Cardiac muscle cell (in vitro differentiated cells and primary cell): ENCODE measurements around the gene TMEM240. TPM values are rescaled to one million over a fixed set of nuclear protein-coding genes. Genes with fewer than 3 reads are reported as not detected.
A peak's percentile ranks its signal among the peaks of the same experiment; 100 is the strongest.
"Not testable (repeated sequence)": the region's sequence is repeated elsewhere in the genome, so short reads cannot be mapped to it uniquely, and the experiment has no call there.

Experiments
- DNase-seq, 2 donors: peaks; one replicate each; pipeline versions ENCODE4 v3.0.0 to v3.0.0-alpha.2; 2010 to 2017; ENCODE audit warnings: low read depth in 1 of 2, low spot score in 1 of 2
- H3K27ac ChIP-seq: fragments of 200-600 bp; sonication (generic); 2 replicates; pipeline ENCODE4 v1.5.1; 2016
- H3K27me3 ChIP-seq: fragments of 200-600 bp; sonication (generic); 2 replicates; pipeline ENCODE4 v1.6.0; 2016; ENCODE audit warnings: control low read depth
- H3K36me3 ChIP-seq: fragments of 200-600 bp; sonication (generic); 2 replicates; pipeline ENCODE4 v1.5.1; 2016; ENCODE audit warnings: control low read depth
- H3K4me1 ChIP-seq: fragments of 200-600 bp; sonication (generic); 2 replicates; pipeline ENCODE4 v1.8.1; 2017; ENCODE audit warnings: low read depth, mild to moderate bottlenecking, mixed run types
- H3K4me3 ChIP-seq: fragments of 200-600 bp; sonication (generic); 2 replicates; pipeline ENCODE4 v1.5.1; 2016; ENCODE audit warnings: mild to moderate bottlenecking
- H3K9me3 ChIP-seq: fragments of 200-600 bp; sonication (generic); 2 replicates; pipeline ENCODE4 v1.5.1; 2017; ENCODE audit warnings: low read depth, mild to moderate bottlenecking, control low read depth
- polyA plus RNA-seq: library from polyadenylated mRNA; unstranded; fragments of >200 nt; fragmentation: Nextera tagmentation; extraction: Ambion mirVana; gene quantifications from 2 replicates; pipeline ENCODE4 v1.2.1, GENCODE V29; 2016
- total RNA-seq: library from RNA; depleted of rRNA; stranded (reverse); fragments of >200 nt; gene quantifications from 2 replicates; pipeline ENCODE4 v1.2.3, GENCODE V29; 2016
- TF ChIP-seq, protein P1 (sequence below): IDR thresholded peaks from 2 replicates; pipeline ENCODE4 v1.5.1; 2012; ENCODE audit warnings: low read depth, mild to moderate bottlenecking, low read length

The TMEM240 gene
- total and polyA plus RNA-seq, 2 experiments from 2014 or later, result 6.2 to 26.0 TPM

DNA sequence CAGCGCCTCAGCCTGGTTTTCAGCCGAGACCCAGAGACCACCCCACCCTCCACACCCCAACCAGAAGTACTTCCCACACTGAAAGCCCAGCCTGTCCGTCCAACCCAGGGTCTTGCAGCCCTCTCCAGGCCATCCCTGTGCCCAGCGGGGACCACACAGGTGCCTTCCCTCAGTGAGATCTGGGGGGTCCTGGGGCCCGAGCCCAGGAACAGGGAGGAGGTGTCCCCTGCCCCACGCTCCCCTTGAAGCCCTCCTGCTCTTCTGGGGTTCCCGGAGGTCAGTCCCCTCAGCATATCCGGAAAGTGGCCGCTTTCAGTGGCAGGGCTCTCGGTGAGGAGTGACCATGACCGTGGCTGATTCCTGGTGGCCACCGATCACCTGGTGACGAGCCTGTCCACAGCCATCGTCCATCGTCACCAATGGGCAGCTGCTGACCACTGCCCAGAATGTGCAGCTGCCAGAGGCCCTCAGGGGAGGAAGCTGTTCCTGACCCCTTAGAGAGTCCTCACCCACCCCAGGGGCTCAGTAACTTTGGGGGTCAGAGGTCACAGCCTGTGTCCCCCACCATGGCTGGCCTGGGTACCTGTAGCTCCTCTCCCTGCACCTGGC is 3.4 kb downstream of the TMEM240 start:
- peaks cover 22% of the 10 kb centered on the region for H3K4me1 ChIP-seq
- H3K27ac ChIP-seq, result peak overlapping the region; percentile 82
- peaks cover 6% of the 10 kb centered on the region for H3K36me3 ChIP-seq
- no peaks in the 10 kb centered on the region for H3K27me3 ChIP-seq
- TF ChIP-seq, protein P1, sequence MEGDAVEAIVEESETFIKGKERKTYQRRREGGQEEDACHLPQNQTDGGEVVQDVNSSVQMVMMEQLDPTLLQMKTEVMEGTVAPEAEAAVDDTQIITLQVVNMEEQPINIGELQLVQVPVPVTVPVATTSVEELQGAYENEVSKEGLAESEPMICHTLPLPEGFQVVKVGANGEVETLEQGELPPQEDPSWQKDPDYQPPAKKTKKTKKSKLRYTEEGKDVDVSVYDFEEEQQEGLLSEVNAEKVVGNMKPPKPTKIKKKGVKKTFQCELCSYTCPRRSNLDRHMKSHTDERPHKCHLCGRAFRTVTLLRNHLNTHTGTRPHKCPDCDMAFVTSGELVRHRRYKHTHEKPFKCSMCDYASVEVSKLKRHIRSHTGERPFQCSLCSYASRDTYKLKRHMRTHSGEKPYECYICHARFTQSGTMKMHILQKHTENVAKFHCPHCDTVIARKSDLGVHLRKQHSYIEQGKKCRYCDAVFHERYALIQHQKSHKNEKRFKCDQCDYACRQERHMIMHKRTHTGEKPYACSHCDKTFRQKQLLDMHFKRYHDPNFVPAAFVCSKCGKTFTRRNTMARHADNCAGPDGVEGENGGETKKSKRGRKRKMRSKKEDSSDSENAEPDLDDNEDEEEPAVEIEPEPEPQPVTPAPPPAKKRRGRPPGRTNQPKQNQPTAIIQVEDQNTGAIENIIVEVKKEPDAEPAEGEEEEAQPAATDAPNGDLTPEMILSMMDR, result no peak
- H3K4me3 ChIP-seq, result no peak overlapping the region
- DNase-seq, result no peak
- H3K9me3 ChIP-seq, result no peaks in the 10 kb centered on the region

DNA sequence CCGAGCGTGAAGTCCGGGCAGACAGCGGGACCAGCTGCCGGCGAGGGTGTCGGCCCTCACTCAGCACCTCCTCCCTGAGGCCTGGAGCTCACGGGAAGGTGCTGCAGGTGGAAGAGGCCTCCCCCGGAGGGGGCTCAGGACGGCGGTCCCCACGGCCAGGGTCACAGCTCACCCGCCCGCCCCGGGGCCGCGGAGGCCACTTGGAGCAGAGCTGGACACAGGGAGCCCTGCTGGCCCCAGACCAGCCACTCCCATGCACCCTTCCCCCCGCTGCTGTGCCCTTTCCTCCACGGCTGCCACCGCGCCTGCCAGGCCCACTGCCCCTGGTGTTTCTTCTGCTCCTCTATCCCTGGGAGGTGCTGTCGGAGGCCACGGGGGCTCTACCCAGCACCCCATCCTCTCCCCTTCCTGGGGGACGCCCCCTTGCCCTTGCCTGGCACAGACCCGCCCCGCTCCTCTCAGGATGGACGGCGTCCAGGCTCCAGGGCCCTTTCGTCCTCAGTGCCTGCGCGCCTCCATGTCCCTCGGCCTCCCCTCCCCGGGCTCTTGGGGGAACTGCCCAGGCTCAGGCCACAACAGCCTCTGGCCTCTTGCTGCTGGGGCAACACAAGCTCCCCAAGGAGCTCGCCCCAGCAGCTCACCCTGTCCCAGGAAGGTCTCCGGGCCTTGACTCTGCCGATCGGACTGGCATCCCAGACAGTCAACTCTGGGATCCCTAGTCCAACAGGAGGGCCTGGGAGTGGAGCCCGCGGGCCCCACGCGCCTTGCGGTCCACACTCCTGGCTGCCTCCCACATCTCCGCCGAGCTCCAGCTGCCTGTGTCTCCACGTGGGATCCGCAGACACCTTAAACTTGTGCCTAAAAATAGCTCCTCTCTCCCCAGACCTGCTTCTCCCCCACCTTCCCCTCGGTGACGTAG is 4.1 kb downstream of the TMEM240 start:
- H3K27ac ChIP-seq, result peak overlapping the region; percentile 82
- peaks cover 22% of the 10 kb centered on the region for H3K4me1 ChIP-seq
- peak in 1 of 2 donors; percentile 48 for DNase-seq
- TF ChIP-seq, protein P1, result no peak
- no peaks in the 10 kb centered on the region for H3K9me3 ChIP-seq
- no peak overlapping the region for H3K4me3 ChIP-seq
- no peaks in the 10 kb centered on the region for H3K27me3 ChIP-seq
- peaks cover under 1% of the 10 kb centered on the region for H3K36me3 ChIP-seq

DNA sequence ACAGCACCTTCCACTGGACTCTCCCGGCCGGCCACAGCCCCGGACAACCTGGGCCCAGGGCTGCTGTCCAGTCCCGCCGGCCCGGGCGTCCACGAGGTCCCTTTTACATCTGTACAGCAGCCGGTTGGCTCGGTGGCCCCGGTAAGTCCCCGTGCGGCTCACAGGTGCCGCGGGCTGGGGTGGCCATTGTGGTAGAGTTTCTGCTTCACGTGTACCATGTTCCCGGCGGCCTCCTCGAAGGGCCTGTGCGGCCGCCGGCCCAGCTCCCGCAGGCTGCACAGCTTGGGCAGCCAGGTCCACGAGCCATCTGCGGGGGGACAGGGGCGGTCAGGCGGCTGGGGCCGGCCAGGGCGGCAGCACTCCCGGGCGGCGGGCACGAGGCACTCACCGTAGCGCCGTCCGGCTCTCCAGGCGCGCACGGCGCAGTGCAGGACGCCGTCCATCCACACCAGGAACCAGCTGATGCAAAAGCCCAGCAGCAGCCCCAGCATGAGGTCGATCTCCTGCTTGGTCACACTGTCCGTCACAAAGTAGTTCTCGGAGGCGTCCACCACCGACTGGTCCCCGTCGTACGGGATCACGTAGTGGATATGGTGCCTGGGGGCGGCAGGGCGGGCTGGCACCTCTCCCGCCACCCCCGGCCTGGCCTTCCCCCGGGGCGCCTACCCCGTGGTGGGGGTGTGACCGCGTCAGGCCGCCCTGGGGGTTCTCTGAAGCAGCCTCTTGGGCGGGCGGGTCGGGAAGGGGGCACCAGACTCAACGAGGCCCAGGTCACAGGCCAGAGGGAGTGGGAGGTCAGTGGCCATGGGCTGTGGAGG is 5.0 kb downstream of the TMEM240 start:
- H3K27ac ChIP-seq, result peak overlapping the region; percentile 71
- TF ChIP-seq, protein P1, result no peak
- H3K36me3 ChIP-seq, result no peaks in the 10 kb centered on the region
- H3K4me1 ChIP-seq, result peaks cover 19% of the 10 kb centered on the region
- no peak for DNase-seq
- H3K27me3 ChIP-seq, result no peaks in the 10 kb centered on the region
- H3K9me3 ChIP-seq, result no peaks in the 10 kb centered on the region
- H3K4me3 ChIP-seq, result no peak overlapping the region

DNA sequence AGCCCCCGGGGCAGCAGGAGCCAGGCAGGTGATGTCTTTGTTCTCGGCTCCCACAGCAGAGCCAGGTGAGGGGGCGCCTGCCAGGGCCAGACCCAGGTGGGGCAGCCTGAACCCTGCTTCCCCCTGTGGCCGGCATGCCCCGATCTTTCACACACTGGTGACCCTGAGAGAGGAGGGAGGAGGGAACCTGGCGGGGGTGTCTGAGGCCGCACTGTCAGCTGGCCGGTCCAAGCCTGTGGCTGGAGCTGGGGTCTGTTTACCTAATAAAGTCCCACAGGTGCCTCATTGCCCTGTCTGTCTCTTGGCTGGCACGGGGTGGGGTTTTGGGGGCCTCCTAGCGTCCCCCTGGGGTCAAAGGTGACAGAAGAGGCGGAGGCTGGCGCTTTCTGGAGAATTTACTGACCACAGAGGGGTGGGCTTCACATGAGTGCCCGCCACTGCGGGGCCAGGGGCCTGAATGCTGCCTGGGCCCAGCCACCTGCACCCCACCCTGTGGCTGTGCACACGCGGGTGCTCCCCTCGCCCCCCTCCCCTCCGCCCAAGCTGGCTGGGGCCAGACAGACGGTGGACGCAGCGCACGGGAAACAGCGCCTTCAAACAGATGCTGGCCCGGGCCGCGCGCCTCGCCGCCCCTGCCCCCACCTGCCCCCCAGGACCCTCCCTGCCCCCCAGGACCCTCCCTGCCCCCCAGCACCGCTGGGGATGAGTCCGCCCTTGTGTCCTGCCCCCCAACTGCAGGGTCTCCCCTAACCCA is 5.8 kb downstream of the TMEM240 start:
- H3K27ac ChIP-seq, result peak overlapping the region; percentile 71
- no peak overlapping the region for H3K4me3 ChIP-seq
- no peak for DNase-seq
- H3K36me3 ChIP-seq, result no peaks in the 10 kb centered on the region
- TF ChIP-seq, protein P1, result no peak
- H3K9me3 ChIP-seq, result no peaks in the 10 kb centered on the region
- no peaks in the 10 kb centered on the region for H3K27me3 ChIP-seq
- H3K4me1 ChIP-seq, result peaks cover 19% of the 10 kb centered on the region

DNA sequence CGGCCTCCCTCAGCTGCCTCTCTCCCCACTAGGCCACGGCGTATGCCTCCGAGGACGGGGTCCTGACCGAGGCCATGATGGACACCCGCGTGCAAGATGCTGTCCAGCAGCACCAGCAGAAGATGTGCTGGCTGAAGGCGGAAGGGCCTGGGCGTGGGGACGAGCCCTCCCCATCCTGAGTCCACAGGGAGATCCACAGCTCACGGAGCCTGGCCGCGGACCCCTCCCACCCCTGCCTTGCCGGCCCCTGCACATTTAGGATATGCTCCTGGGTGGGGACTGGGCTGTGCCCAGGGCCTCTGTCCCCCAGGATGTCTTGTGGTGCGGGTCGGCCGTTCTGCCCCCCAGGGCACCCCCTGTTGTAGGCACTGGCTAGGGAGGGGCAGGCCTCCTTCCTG is 6.5 kb downstream of the TMEM240 start:
- H3K27ac ChIP-seq, result peak overlapping the region; percentile 71

DNA sequence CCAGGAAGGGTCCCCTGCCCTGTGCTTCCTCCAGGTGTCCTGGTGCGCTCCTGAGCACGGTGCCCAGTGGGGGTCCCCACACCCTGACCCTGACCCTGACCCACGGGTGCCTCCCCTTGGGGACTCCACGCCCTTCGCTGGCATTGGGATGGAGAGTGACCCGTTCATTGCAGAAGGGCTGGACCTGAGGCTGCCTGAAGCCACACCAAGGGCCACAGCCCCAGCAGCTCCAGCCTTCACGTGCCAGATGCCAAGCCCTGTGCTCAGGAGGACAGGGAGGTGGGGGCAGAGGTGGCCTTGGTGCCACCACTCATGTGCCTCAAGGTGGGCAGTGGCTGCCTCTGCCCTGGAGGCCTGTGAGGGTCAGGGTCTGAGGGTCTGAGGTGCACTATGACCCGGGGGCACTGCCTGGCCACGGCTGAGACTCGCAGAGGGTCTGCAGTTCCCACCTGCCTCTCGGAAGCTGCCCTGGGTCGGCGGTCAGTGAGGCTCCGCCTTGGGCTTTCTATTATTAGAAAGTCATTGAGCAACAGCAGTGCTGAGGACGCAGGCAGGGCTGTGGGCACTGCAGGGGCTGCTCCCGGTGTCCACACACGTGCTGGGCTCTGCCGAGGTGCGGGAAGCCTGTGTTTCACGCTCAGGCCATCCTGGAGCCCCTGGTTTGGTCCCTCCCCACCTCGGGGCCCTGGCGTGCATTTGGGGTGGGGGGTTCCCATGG is 7.1 kb downstream of the TMEM240 start:
- not testable (repeated sequence) for H3K27me3 ChIP-seq, H3K4me3 ChIP-seq, H3K36me3 ChIP-seq, H3K9me3 ChIP-seq
- DNase-seq, result peak in 1 of 2 donors; percentile 62
- Histone ChIP-seq H3K4me1 (peaks cover 19% of the 10 kb centered on the region), H3K27ac (peak overlapping the region; percentile 71)

More for the DNA sequence above, 6.5 kb downstream of the TMEM240 start:
- DNase-seq, H3K36me3 ChIP-seq, H3K27me3 ChIP-seq, H3K4me3 ChIP-seq, H3K9me3 ChIP-seq: not testable (repeated sequence)
- H3K4me1 ChIP-seq, result peaks cover 19% of the 10 kb centered on the region
